ENCODE data around the gene PNP.
A peak's percentile ranks its signal among the peaks of the same experiment; 100 is the strongest.
"Not testable (repeated sequence)": the region's sequence is repeated elsewhere in the genome, so short reads cannot be mapped to it uniquely, and the experiment has no call there.

Gene PNP

DNA sequence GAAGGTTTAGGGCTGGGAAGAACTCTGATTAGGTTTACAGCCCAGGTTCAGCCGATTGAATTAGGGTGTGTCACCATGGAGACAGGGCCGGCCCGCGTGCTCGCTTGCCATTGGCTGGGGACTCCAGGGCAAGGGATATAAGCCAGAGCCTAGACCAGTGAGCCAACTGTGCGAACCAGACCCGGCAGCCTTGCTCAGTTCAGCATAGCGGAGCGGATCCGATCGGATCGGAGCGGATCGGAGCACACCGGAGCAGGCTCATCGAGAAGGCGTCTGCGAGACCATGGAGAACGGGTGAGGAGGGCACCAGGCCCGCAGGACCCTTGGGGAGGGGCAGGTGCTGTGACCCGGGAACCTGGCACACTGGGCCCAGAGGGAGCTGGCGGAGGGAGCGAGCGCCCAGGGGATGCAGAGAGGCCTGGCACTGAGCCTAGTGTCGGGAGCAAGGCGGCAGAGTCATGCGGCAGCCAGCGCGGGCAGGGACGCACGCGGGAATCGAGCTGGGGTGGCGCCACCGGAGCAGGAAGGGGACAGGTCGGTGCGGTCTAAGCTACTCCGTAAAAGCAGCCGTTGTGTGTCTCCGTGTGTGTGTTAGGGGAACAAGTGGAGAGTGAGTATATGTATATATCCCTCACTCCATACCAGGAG lies at the start of gene PNP:
Gene PNP (plus strand): TSS at position 165 of the 648 bp plus-strand sequence. CDS start 119 bp downstream, at position 284.
- DNase-seq (ENCODE audit: low spot score) = peak; percentile 96

DNA sequence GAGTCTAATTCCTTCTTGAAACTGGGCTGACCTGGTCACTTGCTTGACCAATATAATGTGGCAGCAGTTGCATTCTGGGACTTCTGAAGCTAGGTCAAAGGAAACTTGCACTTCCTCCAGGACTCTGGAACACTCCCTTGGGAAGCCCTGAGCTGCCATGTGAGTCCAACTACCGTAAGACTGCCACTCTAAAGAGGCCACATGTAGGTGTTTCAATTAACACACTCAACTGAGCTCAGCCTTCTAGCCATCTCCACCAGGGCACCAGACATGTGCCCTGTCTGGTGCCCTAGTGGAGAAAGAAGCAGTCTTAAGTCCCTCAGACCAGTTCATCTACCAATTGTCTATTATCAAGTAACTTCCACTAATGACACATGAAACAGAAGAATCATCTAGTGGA lies 49.8 kb upstream of the PNP start:
- DNase-seq (ENCODE audit: low spot score) = no peak

- DNase-seq (ENCODE audit: low spot score) = no peak
Observed at GRCh38 chr14:20421267-20421666, 47.9 kb upstream of the PNP start.

- no peak for DNase-seq (ENCODE audit: low spot score)
Observed at GRCh38 chr14:20422886-20423285, 46.3 kb upstream of the PNP start.

- no peak for DNase-seq (ENCODE audit: low spot score)
Observed at GRCh38 chr14:20424851-20425250, 44.4 kb upstream of the PNP start.

- peak; percentile 35 for DNase-seq (ENCODE audit: low spot score)
Observed at GRCh38 chr14:20427231-20428009, 41.8 kb upstream of the PNP start.

GRCh38 chr14:20428010-20428365 lies 41.2 kb upstream of the PNP start:
- DNase-seq (ENCODE audit: low spot score) = no peak

- DNase-seq (ENCODE audit: low spot score) = no peak
Observed at GRCh38 chr14:20428802-20429201, 40.4 kb upstream of the PNP start.

GRCh38 chr14:20429801-20430669 lies 39.2 kb upstream of the PNP start:
- no peak for DNase-seq (ENCODE audit: low spot score)

DNA sequence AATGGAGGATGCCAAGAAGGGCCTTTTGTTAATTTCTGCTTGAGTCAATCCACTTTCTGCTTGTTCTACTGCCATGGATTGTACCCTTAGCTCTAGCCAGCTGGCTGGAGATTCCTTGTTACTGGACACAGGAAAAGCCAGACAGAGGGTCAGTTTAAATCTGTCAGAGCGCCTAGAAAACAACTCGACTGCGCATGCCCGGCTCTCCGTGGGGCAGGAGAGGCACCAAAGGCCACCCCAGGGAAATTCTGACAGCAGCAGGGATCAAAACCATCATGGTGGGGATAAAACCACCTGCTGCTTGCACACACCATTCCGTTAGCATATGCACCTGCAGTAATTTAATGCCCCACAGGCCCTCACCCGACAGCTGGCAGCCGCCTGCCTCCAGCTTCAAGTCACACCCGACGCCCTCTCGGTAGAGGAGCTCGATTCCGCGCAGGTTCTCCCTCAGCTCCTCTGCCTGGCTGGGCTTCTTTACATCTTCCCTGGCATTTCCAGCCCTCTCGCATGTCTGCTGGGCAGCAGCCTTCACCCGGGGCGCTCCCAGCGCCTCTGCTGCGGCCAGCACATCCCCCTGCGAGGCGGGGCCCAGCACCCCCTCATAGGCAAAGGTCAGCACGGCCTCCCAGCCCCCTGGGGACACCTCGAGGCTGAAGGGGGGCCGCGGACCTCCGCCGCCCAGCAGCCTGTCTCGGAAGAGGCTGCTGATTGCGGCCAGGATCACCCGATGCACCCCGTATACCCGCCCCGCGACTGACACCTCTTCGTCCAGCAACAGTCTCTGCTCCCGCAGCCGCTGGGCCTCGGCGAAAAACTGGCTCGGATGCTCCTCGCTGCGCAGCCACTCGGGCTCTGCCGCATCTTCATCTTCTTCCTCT lies 34.3 kb upstream of the PNP start:
- no peak for DNase-seq (ENCODE audit: low spot score)

- DNase-seq (ENCODE audit: low spot score) = no peak
Observed at GRCh38 chr14:20435582-20436362, 33.4 kb upstream of the PNP start, which contains the start of gene KLHL33. TSS of gene KLHL33 (minus strand) at chr14:20436166. CDS start at chr14:20435811, 355 bp downstream.

- DNase-seq (ENCODE audit: low spot score) = no peak
Observed at GRCh38 chr14:20436363-20436755, 32.8 kb upstream of the PNP start.

GRCh38 chr14:20438664-20439063 lies 30.5 kb upstream of the PNP start:
- no peak for DNase-seq (ENCODE audit: low spot score)

GRCh38 chr14:20440465-20440864 lies 28.7 kb upstream of the PNP start:
- no peak for DNase-seq (ENCODE audit: low spot score)

GRCh38 chr14:20440882-20441281 lies 28.3 kb upstream of the PNP start:
- peak; percentile 30 for DNase-seq (ENCODE audit: low spot score)

DNA sequence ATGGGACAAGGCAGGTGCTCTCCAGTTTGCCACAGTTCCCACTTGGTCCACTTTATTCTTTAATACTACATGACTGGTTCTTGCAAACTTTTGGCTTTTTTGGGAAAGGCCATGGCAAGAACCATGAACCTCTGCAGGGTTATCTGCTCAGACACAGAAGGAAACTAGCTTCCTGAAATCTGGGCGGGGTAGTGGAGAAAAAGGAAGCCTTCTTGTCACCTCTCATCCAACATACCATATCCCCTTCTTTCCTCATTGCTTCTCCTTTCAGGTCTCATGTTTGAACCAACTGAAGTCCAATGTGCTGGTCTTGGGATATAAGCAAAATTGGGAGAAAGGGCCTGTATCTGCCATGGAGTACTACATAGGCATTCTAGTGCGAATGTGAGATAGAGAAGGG lies 27.7 kb upstream of the PNP start:
- DNase-seq (ENCODE audit: low spot score) = no peak

DNA sequence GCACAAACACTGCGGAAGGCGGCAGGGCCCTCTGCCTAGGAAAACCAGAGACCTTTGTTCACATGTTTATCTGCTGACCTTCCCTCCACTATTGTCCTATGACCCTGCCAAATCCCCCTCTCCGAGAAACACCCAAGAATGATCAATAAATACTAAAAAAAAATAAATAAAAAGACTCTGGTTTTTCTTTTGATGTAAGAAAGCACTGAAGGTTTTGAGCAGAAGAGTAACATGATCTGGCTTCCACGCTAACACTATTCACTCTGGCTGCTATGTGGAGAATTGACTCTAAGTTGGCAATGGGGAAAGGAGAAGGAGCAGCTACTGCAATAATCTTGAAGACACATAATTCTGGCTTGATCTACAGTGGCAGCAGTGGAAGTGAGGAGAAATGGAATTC lies 25.6 kb upstream of the PNP start:
- DNase-seq (ENCODE audit: low spot score) = not testable (repeated sequence)

DNA sequence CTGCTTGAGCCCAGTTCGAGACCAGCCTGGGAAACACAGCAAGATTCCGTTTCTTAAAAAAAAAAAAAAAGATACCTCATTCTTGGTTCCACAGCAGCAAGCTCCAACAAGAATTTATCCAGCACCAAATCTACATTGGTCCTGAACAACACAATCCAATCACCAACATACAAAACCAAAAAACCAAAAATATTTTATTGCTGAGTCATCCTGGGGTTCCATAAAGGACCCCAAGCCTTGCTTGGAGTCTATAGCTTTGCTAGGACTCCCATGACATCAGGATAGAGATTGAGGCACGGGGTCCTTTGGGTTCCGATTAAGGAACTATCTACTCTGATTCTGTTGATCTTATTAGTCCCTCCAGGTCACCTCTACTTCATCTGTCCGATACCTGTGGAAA lies 22.3 kb upstream of the PNP start:
- no peak for DNase-seq (ENCODE audit: low spot score)

GRCh38 chr14:20452831-20453230 lies 16.4 kb upstream of the PNP start:
- DNase-seq (ENCODE audit: low spot score) = not testable (repeated sequence)

- peak; percentile 99 for DNase-seq (ENCODE audit: low spot score)
Observed at GRCh38 chr14:20454516-20455354, 14.5 kb upstream of the PNP start, which contains the start of the genes APEX1 and OSGEP. TSS of gene APEX1 (plus strand) at chr14:20455226. CDS start at chr14:20455646, 420 bp downstream. TSS of gene OSGEP (minus strand) at chr14:20454812. CDS start at chr14:20454683, 129 bp downstream.
